ENCODE results near the gene APCDD1.

Gene APCDD1

DNA sequence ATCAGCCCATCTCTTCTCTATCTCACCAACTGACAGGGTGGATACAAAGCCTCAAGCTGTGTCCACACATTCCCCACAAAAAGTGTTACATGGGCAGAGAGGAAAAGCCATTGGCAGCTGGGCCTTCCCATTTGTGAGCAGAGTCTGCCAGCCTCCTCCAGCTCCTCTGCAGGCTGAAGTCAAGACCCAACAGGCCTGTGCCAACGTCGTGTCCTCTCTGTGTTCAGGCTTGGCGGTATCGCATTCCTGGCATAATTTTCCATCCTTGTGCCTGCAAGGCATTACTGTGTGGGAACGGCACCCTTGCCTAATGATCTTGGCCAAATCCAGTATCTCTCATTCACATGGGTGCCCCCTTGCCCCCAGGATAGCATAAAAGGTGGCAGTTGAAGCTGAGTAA lies 41.5 kb upstream of the APCDD1 start:
- Histone ChIP-seq H3K27me3 (ENCODE audit: control insufficient read depth, low read length) (no peaks in the 10 kb centered on the region), H3K36me3 (ENCODE audit: control insufficient read depth, low read length) (no peaks in the 10 kb centered on the region), H3K4me1 (ENCODE audit: control insufficient read depth, low read length) (no peaks in the 10 kb centered on the region), H3K79me2 (ENCODE audit: control insufficient read depth, low read length) (no peaks in the 10 kb centered on the region), H3K9me2 (replicated peaks; ENCODE audit: control insufficient read depth, low read length) (no peaks in the 10 kb centered on the region), H3K27ac (ENCODE audit: low read depth, low read length) (no peak overlapping the region), H3K4me3 (ENCODE audit: low read length) (no peak overlapping the region), H4K20me1 (ENCODE audit: control insufficient read depth, insufficient read depth, low read depth, low read length) (no peaks in the 10 kb centered on the region), H3F3A (ENCODE audit: control insufficient read depth, insufficient read depth) (no peaks in the 10 kb centered on the region), H3K4me2 (ENCODE audit: low read length) (no peak overlapping the region), H3K9me3 (ENCODE audit: control insufficient read depth, insufficient read depth, low read length) (no peaks in the 10 kb centered on the region)
- TF ChIP-seq EZH2phosphoT487 (IDR thresholded peaks at IDR 0.05; ENCODE audit: borderline replicate concordance, low read length) (no peak), CTCF (IDR thresholded peaks at IDR 0.05; ENCODE audit: low read depth, low read length, poor library complexity, severe bottlenecking) (no peak)

DNA sequence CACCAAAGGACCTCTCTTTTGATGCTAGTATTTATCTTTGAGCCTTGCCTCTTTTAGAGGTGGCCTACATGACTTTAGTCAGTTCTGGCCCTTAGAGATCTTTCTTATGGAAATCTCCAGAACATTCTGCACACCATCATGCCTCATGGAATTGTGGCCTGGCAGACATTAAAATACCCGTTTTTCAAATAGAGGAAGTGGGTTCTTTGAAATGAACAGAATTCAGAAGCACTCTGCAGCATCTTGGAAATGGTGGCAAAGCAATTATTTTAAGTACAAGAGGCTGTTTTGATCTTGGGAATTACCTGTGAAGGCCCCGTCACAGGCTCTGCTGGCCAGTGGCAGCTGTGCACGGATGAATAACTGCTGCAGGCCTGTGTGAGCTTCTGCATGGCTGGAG lies 40.7 kb upstream of the APCDD1 start:
- Histone ChIP-seq H3K9me2 (replicated peaks; ENCODE audit: control insufficient read depth, low read length) (no peaks in the 10 kb centered on the region), H3K27ac (ENCODE audit: low read depth, low read length) (no peak overlapping the region), H3K4me1 (ENCODE audit: control insufficient read depth, low read length) (no peaks in the 10 kb centered on the region), H3K4me2 (ENCODE audit: low read length) (no peak overlapping the region), H3K27me3 (ENCODE audit: control insufficient read depth, low read length) (no peaks in the 10 kb centered on the region), H3K4me3 (ENCODE audit: low read length) (no peak overlapping the region), H3K36me3 (ENCODE audit: control insufficient read depth, low read length) (no peaks in the 10 kb centered on the region), H4K20me1 (ENCODE audit: control insufficient read depth, insufficient read depth, low read depth, low read length) (no peaks in the 10 kb centered on the region), H3K79me2 (ENCODE audit: control insufficient read depth, low read length) (no peaks in the 10 kb centered on the region), H3F3A (ENCODE audit: control insufficient read depth, insufficient read depth) (no peaks in the 10 kb centered on the region), H3K9me3 (ENCODE audit: control insufficient read depth, insufficient read depth, low read length) (no peaks in the 10 kb centered on the region)
- TF ChIP-seq EZH2phosphoT487 (IDR thresholded peaks at IDR 0.05; ENCODE audit: borderline replicate concordance, low read length) (no peak), CTCF (IDR thresholded peaks at IDR 0.05; ENCODE audit: low read depth, low read length, poor library complexity, severe bottlenecking) (no peak)

DNA sequence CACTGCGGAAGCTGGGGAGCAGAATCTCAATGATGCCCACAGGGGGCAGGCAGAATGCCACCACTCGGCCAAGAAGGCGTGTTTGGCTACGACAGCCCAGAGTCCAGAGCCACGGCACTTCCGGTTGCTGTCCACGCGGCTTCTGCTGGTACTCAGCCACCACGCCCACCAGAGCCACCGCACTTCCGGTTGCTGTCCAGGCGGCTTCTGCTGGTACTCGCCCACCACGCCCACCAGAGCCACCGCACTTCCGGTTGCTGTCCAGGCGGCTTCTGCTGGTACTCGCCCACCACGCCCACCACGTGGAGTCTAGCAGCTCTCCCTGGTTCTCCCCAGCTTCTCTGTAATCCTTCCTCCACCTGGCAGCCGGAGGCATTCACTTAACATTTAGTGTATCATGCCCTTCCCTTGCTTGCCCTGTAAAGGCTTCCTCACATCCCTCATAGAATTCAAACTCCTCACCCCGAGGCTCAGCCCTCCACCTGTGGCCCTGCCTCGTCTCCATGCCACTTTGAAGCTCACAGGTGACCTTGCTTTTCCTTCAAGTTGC lies 40.1 kb upstream of the APCDD1 start:
- H3K9me2 ChIP-seq (replicated peaks; ENCODE audit: control insufficient read depth, low read length): no peaks in the 10 kb centered on the region
- no peaks in the 10 kb centered on the region for H3K27me3 ChIP-seq (ENCODE audit: control insufficient read depth, low read length)
- no peak overlapping the region for H3K4me3 ChIP-seq (ENCODE audit: low read length)
- H3F3A ChIP-seq (ENCODE audit: control insufficient read depth, insufficient read depth): no peaks in the 10 kb centered on the region
- no peaks in the 10 kb centered on the region for H3K4me1 ChIP-seq (ENCODE audit: control insufficient read depth, low read length)
- H3K9me3 ChIP-seq (ENCODE audit: control insufficient read depth, insufficient read depth, low read length): no peaks in the 10 kb centered on the region
- no peaks in the 10 kb centered on the region for H4K20me1 ChIP-seq (ENCODE audit: control insufficient read depth, insufficient read depth, low read depth, low read length)
- H3K4me2 ChIP-seq (ENCODE audit: low read length): no peak overlapping the region
- H3K27ac ChIP-seq (ENCODE audit: low read depth, low read length): no peak overlapping the region
- TF ChIP-seq EZH2phosphoT487 (IDR thresholded peaks at IDR 0.05; ENCODE audit: borderline replicate concordance, low read length): no peak
- H3K36me3 ChIP-seq (ENCODE audit: control insufficient read depth, low read length): no peaks in the 10 kb centered on the region
- H3K79me2 ChIP-seq (ENCODE audit: control insufficient read depth, low read length): no peaks in the 10 kb centered on the region

DNA sequence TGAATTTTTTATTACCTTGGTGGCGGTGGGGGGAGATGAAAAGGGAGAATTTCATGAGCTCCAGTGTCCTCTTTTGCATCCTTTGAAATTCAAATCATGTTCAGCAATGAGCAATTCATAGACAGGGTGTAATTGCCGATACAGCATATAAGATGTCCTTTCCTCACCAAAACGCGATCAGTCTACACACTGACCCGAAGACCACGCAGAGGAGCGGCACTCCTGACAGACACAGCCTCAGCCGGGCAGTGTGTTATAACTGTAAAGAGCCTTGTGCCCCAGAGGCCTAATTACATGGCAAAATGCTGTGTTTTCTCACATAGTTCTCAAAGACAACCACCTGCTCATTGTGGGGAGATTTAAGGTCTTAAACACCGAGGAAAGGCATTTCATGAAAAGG lies 38.4 kb upstream of the APCDD1 start:
- Histone ChIP-seq H3K27ac (ENCODE audit: low read depth, low read length) (no peak overlapping the region), H3K36me3 (ENCODE audit: control insufficient read depth, low read length) (no peaks in the 10 kb centered on the region), H3K27me3 (ENCODE audit: control insufficient read depth, low read length) (no peaks in the 10 kb centered on the region), H3K4me2 (ENCODE audit: low read length) (no peak overlapping the region), H3K9me3 (ENCODE audit: control insufficient read depth, insufficient read depth, low read length) (no peaks in the 10 kb centered on the region), H3K9me2 (replicated peaks; ENCODE audit: control insufficient read depth, low read length) (no peaks in the 10 kb centered on the region), H3K4me1 (ENCODE audit: control insufficient read depth, low read length) (no peaks in the 10 kb centered on the region), H3K4me3 (ENCODE audit: low read length) (no peak overlapping the region), H3F3A (ENCODE audit: control insufficient read depth, insufficient read depth) (no peaks in the 10 kb centered on the region), H4K20me1 (ENCODE audit: control insufficient read depth, insufficient read depth, low read depth, low read length) (no peaks in the 10 kb centered on the region), H3K79me2 (ENCODE audit: control insufficient read depth, low read length) (no peaks in the 10 kb centered on the region)
- TF ChIP-seq CTCF (IDR thresholded peaks at IDR 0.05; ENCODE audit: low read depth, low read length, poor library complexity, severe bottlenecking) (no peak), EZH2phosphoT487 (IDR thresholded peaks at IDR 0.05; ENCODE audit: borderline replicate concordance, low read length) (no peak)
